Endothelial cell of umbilical vein (primary cell): ENCODE measurements around the gene CLIP1. TPM values are rescaled to one million over a fixed set of nuclear protein-coding genes. Genes with fewer than 3 reads are reported as not detected.
"Not testable (repeated sequence)": the region's sequence is repeated elsewhere in the genome, so short reads cannot be mapped to it uniquely, and the experiment has no call there.

Source experiments
- BruUV-seq: library from RNA; stranded (reverse); fragments of 400-500 nt; replicated peaks from 2 replicates; lab custom pipeline; 2021; lab: Mats Ljungman, UMichigan
- CTCF ChIA-PET: fragments of 300-600, 350-600 bp; sonication (Branson Sonifier 250); formaldehyde crosslinking; loops from one replicate; lab custom pipeline; 2021; ENCODE audit warnings: antibody characterized with exemption, inconsistent platforms; lab: Charles Lee
- POLR2A ChIA-PET: fragments of 300-600, 350-600 bp; sonication (Branson Sonifier 250); formaldehyde crosslinking; loops from one replicate; lab custom pipeline; 2021; ENCODE audit warnings: antibody characterized with exemption, inconsistent platforms; lab: Charles Lee
- DNase-seq: peaks from one replicate; pipeline ENCODE4 v3.0.0-alpha.2; 2011; ENCODE audit warnings: low read depth, low spot score
- FAIRE-seq: peaks from 2 replicates; lab custom pipeline; 2011; peaks lifted over from hg19 to GRCh38; lab: Jason Lieb, UNC
- H2AFZ ChIP-seq: 2 replicates; pipeline ENCODE4 v1.6.0; 2012; ENCODE audit warnings: low read depth, low read length, control low read depth, inconsistent platforms
- H3K27ac ChIP-seq: 2 replicates; pipeline ENCODE4 v1.5.1; 2011; ENCODE audit warnings: low read depth, mild to moderate bottlenecking, control low read depth, low read length, moderate library complexity; ENCODE audit not compliant: insufficient read depth
- H3K27me3 ChIP-seq, 2 experiments: 2 replicates each; pipeline versions ENCODE4 v1.6.0 to v1.6.1; 2011; ENCODE audit warnings: low read length in 2 of 2, mixed read lengths in 1 of 2; ENCODE audit not compliant: control insufficient read depth in 2 of 2, insufficient read depth in 2 of 2
- H3K36me3 ChIP-seq, 2 experiments: 2 replicates in 1 of 2; 3 replicates in 1 of 2; pipeline ENCODE4 v1.5.1; 2011; ENCODE audit warnings: low read length in 2 of 2, mild to moderate bottlenecking in 1 of 2, moderate library complexity in 1 of 2; ENCODE audit not compliant: control insufficient read depth in 2 of 2, insufficient read depth in 2 of 2; ENCODE audit errors: extremely low read depth in 1 of 2
- H3K4me1 ChIP-seq: 3 replicates; pipeline ENCODE4 v1.5.1; 2011; ENCODE audit warnings: mild to moderate bottlenecking, low read length; ENCODE audit not compliant: control insufficient read depth, insufficient read depth; ENCODE audit errors: extremely low read depth
- H3K4me2 ChIP-seq: 2 replicates; pipeline ENCODE4 v1.6.1; 2011; ENCODE audit warnings: low read length, control low read depth, mixed read lengths; ENCODE audit not compliant: insufficient read depth
- H3K4me3 ChIP-seq, 3 experiments: fragments of 200-600 bp in 1 of 3; sonication (generic), shearing (Covaris generic) in 1 of 3; replicated peaks in 1 of 3; 2 replicates each; pipeline ENCODE4 v1.5.1; 2011 to 2016; ENCODE audit warnings: control low read depth in 3 of 3, low read length in 3 of 3, mild to moderate bottlenecking in 2 of 3, inconsistent platforms in 1 of 3, low read depth in 1 of 3, moderate library complexity in 1 of 3; ENCODE audit not compliant: insufficient read depth in 1 of 3
- H3K79me2 ChIP-seq: 2 replicates; pipeline ENCODE4 v1.6.0; 2012; ENCODE audit warnings: low read length, inconsistent platforms; ENCODE audit not compliant: control insufficient read depth, insufficient read depth
- H3K9ac ChIP-seq: replicated peaks from 2 replicates; pipeline ENCODE3; 2011; ENCODE audit warnings: low read length, control low read depth; ENCODE audit not compliant: insufficient read depth; ENCODE audit errors: extremely low read depth
- H3K9me1 ChIP-seq: replicated peaks from 3 replicates; pipeline ENCODE4 v1.6.0; 2011; ENCODE audit warnings: mild to moderate bottlenecking, low read length; ENCODE audit not compliant: control insufficient read depth, insufficient read depth; ENCODE audit errors: extremely low read depth
- H3K9me3 ChIP-seq: replicated peaks from 2 replicates; pipeline ENCODE4 v1.5.1; 2012; ENCODE audit warnings: low read length, inconsistent platforms; ENCODE audit not compliant: control insufficient read depth, insufficient read depth
- H4K20me1 ChIP-seq: replicated peaks from 2 replicates; pipeline ENCODE3; 2011; ENCODE audit warnings: mild to moderate bottlenecking, low read length; ENCODE audit not compliant: control insufficient read depth, insufficient read depth; ENCODE audit errors: extremely low read depth
- EZH2 ChIP-seq: IDR thresholded peaks from 2 replicates; pipeline ENCODE4 v1.6.1; 2012; ENCODE audit warnings: borderline replicate concordance, low read depth, mild to moderate bottlenecking, moderate library complexity, low read length, inconsistent platforms; ENCODE audit not compliant: severe bottlenecking
- FOS ChIP-seq: IDR thresholded peaks from 2 replicates; pipeline ENCODE4 v1.6.1; 2011; ENCODE audit warnings: mild to moderate bottlenecking, low read length, moderate library complexity, borderline replicate concordance; ENCODE audit not compliant: insufficient read depth
- GATA2 ChIP-seq: IDR thresholded peaks from 2 replicates; pipeline ENCODE4 v1.7.0; 2011; ENCODE audit warnings: low read depth, mild to moderate bottlenecking, moderate library complexity, mixed read lengths, low read length; ENCODE audit not compliant: insufficient read length, insufficient read depth
- JUN ChIP-seq: IDR thresholded peaks from 2 replicates; pipeline ENCODE4 v1.6.1; 2011; ENCODE audit warnings: borderline replicate concordance, low read depth; ENCODE audit not compliant: insufficient read length, insufficient read depth
- MYC ChIP-seq: IDR thresholded peaks from one replicate; pipeline ENCODE4 v1.6.1; 2011; ENCODE audit warnings: mild to moderate bottlenecking, low read depth, low read length
- POLR2A ChIP-seq: IDR thresholded peaks from 2 replicates; pipeline ENCODE4 v1.6.1; 2012; ENCODE audit warnings: low read depth, mild to moderate bottlenecking, control low read depth, low read length
- POLR2AphosphoS5 ChIP-seq: IDR thresholded peaks from 2 replicates; pipeline ENCODE4 v1.6.1; 2012; ENCODE audit warnings: low read depth, mild to moderate bottlenecking, control low read depth, low read length, moderate library complexity; ENCODE audit not compliant: insufficient read depth
- dilution Hi-C: fragments of 300-500 bp; cut with MboI; formaldehyde crosslinking; loops from one replicate; pipeline ENCODE4 v1.15.0; 2019; ENCODE audit warnings: low sequenced_read_pairs; ENCODE audit not compliant: extremely low pct_ligation_motif_present
- intact Hi-C: fragments of 100-400 bp; cut with micrococcal nuclease; formaldehyde crosslinking; loops from one replicate; pipeline ENCODE4 v1.10.0; 2022
- polyA plus RNA-seq, 4 experiments: library from polyadenylated mRNA; depleted of rRNA in 3 of 4; stranded (reverse) in 3 of 4; unstranded in 1 of 4; fragments of >200 nt; gene quantifications; 2 replicates each; pipeline versions ENCODE4 v1.2.1 to v1.2.3, GENCODE V29; 2011 to 2012; ENCODE audit warnings: missing spikeins in 1 of 4
- total RNA-seq: library from RNA; stranded (reverse); gene quantifications from 2 replicates; pipeline ENCODE4 v1.2.3, GENCODE V29; 2021
- TF ChIP-seq, protein P1 (sequence below), 2 donors: IDR thresholded peaks; 1 replicate in 1 of 2; 2 replicates in 1 of 2; pipeline ENCODE4 v1.5.1; 2011; ENCODE audit warnings: low read length in 2 of 2, mild to moderate bottlenecking in 2 of 2, moderate library complexity in 2 of 2, control low read depth in 1 of 2, inconsistent platforms in 1 of 2, low read depth in 1 of 2; ENCODE audit not compliant: insufficient read depth in 1 of 2; ENCODE audit errors: extremely low read depth in 1 of 2
- TF ChIP-seq, protein P2 (sequence below): IDR thresholded peaks from 2 replicates; pipeline ENCODE4 v1.6.1; 2011; ENCODE audit not compliant: insufficient read depth, insufficient read length

CLIP1 gene
- total and polyA plus RNA-seq, 2 donors (not counting 3 experiments of a cell fraction or from before 2014, with no cell fraction given), result 56.5 to 84.3 TPM

DNA sequence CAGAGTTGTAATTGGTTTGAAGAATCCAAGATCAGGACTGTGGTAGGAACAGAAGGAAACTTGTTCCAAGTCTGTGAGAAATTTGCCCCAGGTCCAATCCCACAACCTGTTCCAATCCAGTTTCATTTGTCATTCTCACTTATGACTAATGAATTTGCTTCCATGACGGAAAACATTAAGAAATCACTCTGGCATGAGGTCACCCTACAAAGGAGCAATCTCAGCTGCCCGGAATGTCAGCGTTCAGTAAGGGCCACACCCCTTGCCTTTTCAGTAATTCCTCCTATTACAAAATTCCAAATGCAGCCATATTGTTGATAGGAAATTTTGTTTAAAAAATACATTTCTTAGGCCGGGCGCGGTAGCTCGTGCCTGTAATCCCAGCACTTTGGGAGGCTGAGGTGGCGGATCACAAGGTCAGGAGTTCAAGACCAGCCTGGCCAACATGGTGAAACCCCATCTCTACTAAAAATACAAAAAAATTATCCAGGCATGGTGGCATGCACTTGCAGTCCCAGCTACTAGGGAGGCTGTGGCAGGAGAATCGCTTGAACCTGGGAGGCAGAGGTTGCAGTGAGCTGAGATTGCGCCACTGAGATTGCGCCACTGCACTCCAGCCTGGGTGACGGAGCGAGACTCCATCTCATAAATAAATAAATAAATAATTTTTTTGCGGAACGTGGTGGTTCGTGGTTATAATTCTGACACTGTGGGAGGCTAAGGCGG lies 42.0 kb upstream of the CLIP1 start:
- H2AFZ ChIP-seq, result peak overlapping the region; percentile 23
- DNase-seq (peak; percentile 85), FAIRE-seq (peak; percentile 91)
- H3K9me1 ChIP-seq, H3K9ac ChIP-seq, H3K36me3 ChIP-seq, dilution Hi-C loops, H3K4me3 ChIP-seq, H3K27me3 ChIP-seq, H3K9me3 ChIP-seq, H4K20me1 ChIP-seq, intact Hi-C loops, H3K4me1 ChIP-seq, H3K4me2 ChIP-seq, H3K79me2 ChIP-seq: not testable (repeated sequence)
- peak; percentile 91 for TF ChIP-seq JUN
- TF ChIP-seq FOS, result peak; percentile 70
- CTCF ChIA-PET, result interaction anchor here (3.0 kb wide), 1 partner anchor 65 kb away, joined by 16 read pairs; no protein-coding TSS in a partner anchor
- TSS peak; percentile 83 for BruUV-seq
- POLR2A ChIA-PET, result interaction anchor here (0.6 kb wide), 1 partner anchor 64 kb away, joined by 3 read pairs; no protein-coding TSS in a partner anchor
- peak overlapping the region; percentile 79 for H3K27ac ChIP-seq

DNA sequence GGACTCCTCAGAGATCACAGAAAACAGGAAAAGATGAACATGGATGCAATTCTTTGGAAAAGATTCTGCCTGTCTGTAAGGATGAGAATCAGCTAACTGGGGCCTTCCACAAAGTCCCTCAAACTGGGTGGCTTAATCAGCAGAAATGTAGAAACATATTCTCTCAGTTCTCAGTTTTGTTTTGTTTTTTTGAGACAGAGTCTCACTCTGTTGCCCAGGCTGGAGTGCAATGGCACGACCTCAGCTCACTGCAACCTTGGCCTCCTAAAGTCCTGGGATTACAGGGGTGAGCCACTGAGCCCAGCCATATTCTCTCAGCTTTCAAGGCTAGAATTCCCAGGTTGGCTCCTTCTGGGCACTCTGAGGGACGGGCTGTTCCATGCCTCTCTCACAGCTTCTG lies 38.2 kb upstream of the CLIP1 start:
- H3K9ac ChIP-seq, result no peak overlapping the region
- no peaks in the 10 kb centered on the region for H3K27me3 ChIP-seq
- no peaks in the 10 kb centered on the region for H3K36me3 ChIP-seq
- no peak overlapping the region for H3K27ac ChIP-seq
- no peaks in the 10 kb centered on the region for H3K79me2 ChIP-seq
- H3K9me3 ChIP-seq, result no peaks in the 10 kb centered on the region
- FAIRE-seq (peak; percentile 31), DNase-seq (no peak)
- H3K4me1 ChIP-seq, result peaks cover 10% of the 10 kb centered on the region
- H4K20me1 ChIP-seq, result no peaks in the 10 kb centered on the region
- TF ChIP-seq GATA2 (no peak), POLR2AphosphoS5 (no peak), JUN (no peak), POLR2A (no peak), MYC (no peak), EZH2 (no peak), FOS (no peak)
- TF ChIP-seq, protein P1, sequence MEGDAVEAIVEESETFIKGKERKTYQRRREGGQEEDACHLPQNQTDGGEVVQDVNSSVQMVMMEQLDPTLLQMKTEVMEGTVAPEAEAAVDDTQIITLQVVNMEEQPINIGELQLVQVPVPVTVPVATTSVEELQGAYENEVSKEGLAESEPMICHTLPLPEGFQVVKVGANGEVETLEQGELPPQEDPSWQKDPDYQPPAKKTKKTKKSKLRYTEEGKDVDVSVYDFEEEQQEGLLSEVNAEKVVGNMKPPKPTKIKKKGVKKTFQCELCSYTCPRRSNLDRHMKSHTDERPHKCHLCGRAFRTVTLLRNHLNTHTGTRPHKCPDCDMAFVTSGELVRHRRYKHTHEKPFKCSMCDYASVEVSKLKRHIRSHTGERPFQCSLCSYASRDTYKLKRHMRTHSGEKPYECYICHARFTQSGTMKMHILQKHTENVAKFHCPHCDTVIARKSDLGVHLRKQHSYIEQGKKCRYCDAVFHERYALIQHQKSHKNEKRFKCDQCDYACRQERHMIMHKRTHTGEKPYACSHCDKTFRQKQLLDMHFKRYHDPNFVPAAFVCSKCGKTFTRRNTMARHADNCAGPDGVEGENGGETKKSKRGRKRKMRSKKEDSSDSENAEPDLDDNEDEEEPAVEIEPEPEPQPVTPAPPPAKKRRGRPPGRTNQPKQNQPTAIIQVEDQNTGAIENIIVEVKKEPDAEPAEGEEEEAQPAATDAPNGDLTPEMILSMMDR (IDR thresholded peaks at IDR 0.05; ENCODE audit: extremely low read depth in 1 of 2, insufficient read depth in 1 of 2, low read depth in 1 of 2, low read length in 2 of 2), result no peak
- TF ChIP-seq, protein P2, sequence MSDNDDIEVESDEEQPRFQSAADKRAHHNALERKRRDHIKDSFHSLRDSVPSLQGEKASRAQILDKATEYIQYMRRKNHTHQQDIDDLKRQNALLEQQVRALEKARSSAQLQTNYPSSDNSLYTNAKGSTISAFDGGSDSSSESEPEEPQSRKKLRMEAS, result no peak
- H3K9me1 ChIP-seq, result no peaks in the 10 kb centered on the region
- intact Hi-C loops (no loop called here), dilution Hi-C loops (no loop called here)
- CTCF ChIA-PET, result interaction anchor here (3.6 kb wide), 1 partner anchor 61 kb away, joined by 21 read pairs; no protein-coding TSS in a partner anchor
- no peak overlapping the region for H3K4me3 ChIP-seq
- no peak overlapping the region for H2AFZ ChIP-seq
- BruUV-seq, result no TSS peak
- POLR2A ChIA-PET, result no interaction called here
- no peak overlapping the region for H3K4me2 ChIP-seq
